HEK293 (cell line): Measurements from ENCODE around the gene SNAPC5.

ENCODE experiments used
- CTCF ChIA-PET: fragments of 350-600 bp; formaldehyde crosslinking; extraction: SDS; loops from one replicate; lab custom pipeline; 2021; ENCODE audit warnings: antibody characterized with exemption; lab: Yijun Ruan, JAX
- POLR2A ChIA-PET: fragments of 300-600 bp; formaldehyde crosslinking; extraction: SDS; loops from one replicate; lab custom pipeline; 2020; ENCODE audit warnings: antibody characterized with exemption, inconsistent platforms; lab: Yijun Ruan, JAX
- H3K27ac ChIP-seq: fragments of 200-500 bp; sonication (Bioruptor generic); 2 replicates; pipeline ENCODE4 v1.5.1; 2014; ENCODE audit warnings: low read depth, low read length, control low read depth, inconsistent platforms; ENCODE audit errors: extremely low read depth
- H3K36me3 ChIP-seq, 2 experiments: fragments of 200-500 bp in 1 of 2; sonication (Bioruptor generic) in 1 of 2; 1 replicate in 1 of 2; 2 replicates in 1 of 2; pipeline ENCODE4 v1.5.1; 2014 to 2017; ENCODE audit warnings: inconsistent platforms in 2 of 2, low read length in 2 of 2; ENCODE audit not compliant: control insufficient read depth in 2 of 2, insufficient read depth in 1 of 2
- H3K4me1 ChIP-seq: fragments of 200-500 bp; sonication (Bioruptor generic); 2 replicates; pipeline ENCODE4 v1.5.1; 2014; ENCODE audit warnings: mild to moderate bottlenecking, low read length, inconsistent platforms; ENCODE audit not compliant: control insufficient read depth, insufficient read depth
- H3K4me3 ChIP-seq: 2 replicates; pipeline ENCODE4 v1.5.1; 2011; ENCODE audit warnings: low read depth, mild to moderate bottlenecking, control low read depth, low read length, moderate library complexity
- H3K9me3 ChIP-seq: fragments of 200-500 bp; sonication (Bioruptor generic); 2 replicates; pipeline ENCODE4 v1.5.1; 2014; ENCODE audit warnings: low read depth, low read length, inconsistent platforms; ENCODE audit not compliant: control insufficient read depth, insufficient read depth
- EGR2 ChIP-seq: fragments of 450-650 bp; formaldehyde crosslinking; IDR thresholded peaks from 2 replicates; pipeline ENCODE4 v1.5.1; 2016; ENCODE audit warnings: low read depth, missing biosample characterization, missing genetic modification characterization
- HOXA7 ChIP-seq: sonication (generic); formaldehyde crosslinking; IDR thresholded peaks from 2 replicates; pipeline ENCODE4 v1.8.1; 2022; ENCODE audit warnings: missing genetic modification reagents, borderline replicate concordance
- KLF1 ChIP-seq: fragments of 450-650 bp; formaldehyde crosslinking; IDR thresholded peaks from 2 replicates; pipeline ENCODE4 v1.5.1; 2016; ENCODE audit warnings: missing biosample characterization, missing genetic modification characterization
- SP2 ChIP-seq: fragments of 450-650 bp; formaldehyde crosslinking; IDR thresholded peaks from 2 replicates; pipeline ENCODE4 v1.5.1; 2016; ENCODE audit warnings: missing biosample characterization, missing genetic modification characterization
- ZBTB7A ChIP-seq: fragments of 450-650 bp; formaldehyde crosslinking; IDR thresholded peaks from 2 replicates; pipeline ENCODE4 v1.5.1; 2016; ENCODE audit warnings: low read depth, missing biosample characterization, missing genetic modification characterization
- ZNF148 ChIP-seq: fragments of 450-650 bp; formaldehyde crosslinking; IDR thresholded peaks from 2 replicates; pipeline ENCODE4 v1.5.0; 2017; ENCODE audit warnings: missing biosample characterization, missing genetic modification characterization, borderline replicate concordance
- ZNF214 ChIP-seq: fragments of 450-650 bp; formaldehyde crosslinking; IDR thresholded peaks from 2 replicates; pipeline ENCODE4 v1.5.1; 2017; ENCODE audit warnings: missing biosample characterization, mild to moderate bottlenecking, missing genetic modification characterization, borderline replicate concordance
- ZNF341 ChIP-seq: fragments of 450-650 bp; formaldehyde crosslinking; IDR thresholded peaks from 2 replicates; pipeline ENCODE4; 2016; ENCODE audit warnings: low read depth, missing biosample characterization, missing genetic modification characterization
- ZNF423 ChIP-seq: fragments of 450-650 bp; formaldehyde crosslinking; IDR thresholded peaks from 2 replicates; pipeline ENCODE4 v1.5.1; 2016; ENCODE audit warnings: missing biosample characterization, missing genetic modification characterization
- ZNF514 ChIP-seq: fragments of 450-650 bp; formaldehyde crosslinking; IDR thresholded peaks from 2 replicates; pipeline ENCODE4 v1.5.1; 2016; ENCODE audit warnings: missing biosample characterization, missing genetic modification characterization
- ZNF529 ChIP-seq: fragments of 450-650 bp; formaldehyde crosslinking; IDR thresholded peaks from 2 replicates; pipeline ENCODE4 v1.5.1; 2017; ENCODE audit warnings: missing genetic modification characterization, missing biosample characterization; ENCODE audit not compliant: insufficient replicate concordance
- ZNF544 ChIP-seq: fragments of 450-650 bp; formaldehyde crosslinking; IDR thresholded peaks from 2 replicates; pipeline ENCODE4 v1.5.0; 2017; ENCODE audit warnings: missing biosample characterization, missing genetic modification characterization
- ZNF558 ChIP-seq: fragments of 450-650 bp; formaldehyde crosslinking; IDR thresholded peaks from 2 replicates; pipeline ENCODE4 v1.5.1; 2016; ENCODE audit warnings: missing biosample characterization, missing genetic modification characterization
- ZNF560 ChIP-seq: fragments of 450-650 bp; formaldehyde crosslinking; IDR thresholded peaks from 2 replicates; pipeline ENCODE4 v1.5.1; 2017; ENCODE audit warnings: missing biosample characterization, missing genetic modification characterization, borderline replicate concordance
- ZNF626 ChIP-seq: fragments of 450-650 bp; sonication (Bioruptor Pico); formaldehyde crosslinking; IDR thresholded peaks from 2 replicates; pipeline ENCODE4 v1.5.1; 2018; ENCODE audit warnings: missing biosample characterization, missing genetic modification characterization, inconsistent platforms
- ZNF658 ChIP-seq: fragments of 450-650 bp; formaldehyde crosslinking; IDR thresholded peaks from 2 replicates; pipeline ENCODE4; 2016; ENCODE audit warnings: missing biosample characterization, missing genetic modification characterization
- ZNF791 ChIP-seq: fragments of 450-650 bp; formaldehyde crosslinking; IDR thresholded peaks from 2 replicates; pipeline ENCODE4 v1.5.1; 2016; ENCODE audit warnings: missing biosample characterization, missing genetic modification characterization
- ZSCAN5A ChIP-seq: fragments of 450-650 bp; formaldehyde crosslinking; IDR thresholded peaks from 2 replicates; pipeline ENCODE4 v1.5.1; 2016; ENCODE audit warnings: missing biosample characterization, missing genetic modification characterization
- TF ChIP-seq, protein P1 (sequence below): fragments of 450-650 bp; formaldehyde crosslinking; IDR thresholded peaks from 2 replicates; pipeline ENCODE4 v1.5.1; 2016; ENCODE audit warnings: missing biosample characterization, missing genetic modification characterization
- TF ChIP-seq, protein P2 (sequence below): fragments of 450-650 bp; formaldehyde crosslinking; IDR thresholded peaks from 2 replicates; pipeline ENCODE4 v1.5.1; 2017; ENCODE audit warnings: missing biosample characterization, mild to moderate bottlenecking, missing genetic modification characterization, moderate library complexity
- TF ChIP-seq, protein P3 (sequence below): fragments of 450-650 bp; formaldehyde crosslinking; IDR thresholded peaks from 2 replicates; pipeline ENCODE4; 2016; ENCODE audit warnings: missing biosample characterization, missing genetic modification characterization

SNAPC5 gene

GRCh38 chr15:66452971-66453580 lies 44.5 kb downstream of the SNAPC5 start:
- POLR2A ChIA-PET: no interaction called here
- H3K27ac ChIP-seq: no peak overlapping the region
- CTCF ChIA-PET: interaction anchor here (1.0 to 1.2 kb wide), 2 partner anchors 17 to 45 kb away, joined by 4 to 5 read pairs; no protein-coding TSS in a partner anchor
- no peaks in the 10 kb centered on the region for H3K4me1 ChIP-seq
- peaks cover 2 to 8% of the 10 kb centered on the region in 2 experiments; a peak in 2 of 3 replicates for H3K36me3 ChIP-seq
- H3K4me3 ChIP-seq: no peak overlapping the region
- no peaks in the 10 kb centered on the region for H3K9me3 ChIP-seq
- TF ChIP-seq ZNF214 (tag by site-specific recombination) (no peak), ZNF558 (no peak), ZBTB7A (tag by site-specific recombination) (no peak)

DNA sequence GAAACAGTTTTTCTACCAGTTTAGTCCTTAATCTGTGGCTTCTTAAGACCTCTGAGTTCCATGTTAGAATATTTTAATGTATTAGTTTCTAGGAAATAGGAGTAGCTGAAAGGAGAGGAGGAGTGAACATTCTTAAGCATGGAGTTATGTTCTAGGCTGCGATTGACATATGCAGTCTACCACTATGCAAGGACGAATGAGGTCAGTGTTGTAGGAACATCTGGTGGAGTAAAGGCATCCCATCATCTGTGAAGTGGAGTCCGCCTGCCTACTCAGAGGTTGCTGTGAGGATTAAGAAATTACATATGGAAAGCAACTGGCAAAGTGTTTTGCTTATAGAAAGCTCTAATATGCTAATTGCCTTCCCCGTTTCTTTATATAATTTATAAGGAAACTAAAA lies 45.1 kb downstream of the SNAPC5 start:
- TF ChIP-seq EGR2 (no peak), ZNF148 (tag by site-specific recombination) (no peak), ZNF626 (tag by site-specific recombination) (no peak), ZNF560 (tag by site-specific recombination) (no peak), ZNF514 (no peak), SP2 (no peak), ZNF658 (no peak), ZNF544 (no peak), ZNF791 (tag by site-specific recombination) (no peak), ZSCAN5A (tag by site-specific recombination) (no peak), KLF1 (tag by site-specific recombination) (no peak), ZNF529 (tag by site-specific recombination) (no peak), ZNF423 (tag by site-specific recombination) (no peak), HOXA7 (no peak), ZNF341 (tag by site-specific recombination) (no peak)
- TF ChIP-seq, protein P1, sequence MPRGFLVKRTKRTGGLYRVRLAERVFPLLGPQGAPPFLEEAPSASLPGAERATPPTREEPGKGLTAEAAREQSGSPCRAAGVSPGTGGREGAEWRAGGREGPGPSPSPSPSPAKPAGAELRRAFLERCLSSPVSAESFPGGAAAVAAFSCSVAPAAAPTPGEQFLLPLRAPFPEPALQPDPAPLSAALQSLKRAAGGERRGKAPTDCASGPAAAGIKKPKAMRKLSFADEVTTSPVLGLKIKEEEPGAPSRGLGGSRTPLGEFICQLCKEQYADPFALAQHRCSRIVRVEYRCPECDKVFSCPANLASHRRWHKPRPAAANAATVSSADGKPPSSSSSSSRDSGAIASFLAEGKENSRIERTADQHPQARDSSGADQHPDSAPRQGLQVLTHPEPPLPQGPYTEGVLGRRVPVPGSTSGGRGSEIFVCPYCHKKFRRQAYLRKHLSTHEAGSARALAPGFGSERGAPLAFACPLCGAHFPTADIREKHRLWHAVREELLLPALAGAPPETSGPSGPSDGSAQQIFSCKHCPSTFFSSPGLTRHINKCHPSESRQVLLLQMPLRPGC: no peak
- TF ChIP-seq, protein P2, sequence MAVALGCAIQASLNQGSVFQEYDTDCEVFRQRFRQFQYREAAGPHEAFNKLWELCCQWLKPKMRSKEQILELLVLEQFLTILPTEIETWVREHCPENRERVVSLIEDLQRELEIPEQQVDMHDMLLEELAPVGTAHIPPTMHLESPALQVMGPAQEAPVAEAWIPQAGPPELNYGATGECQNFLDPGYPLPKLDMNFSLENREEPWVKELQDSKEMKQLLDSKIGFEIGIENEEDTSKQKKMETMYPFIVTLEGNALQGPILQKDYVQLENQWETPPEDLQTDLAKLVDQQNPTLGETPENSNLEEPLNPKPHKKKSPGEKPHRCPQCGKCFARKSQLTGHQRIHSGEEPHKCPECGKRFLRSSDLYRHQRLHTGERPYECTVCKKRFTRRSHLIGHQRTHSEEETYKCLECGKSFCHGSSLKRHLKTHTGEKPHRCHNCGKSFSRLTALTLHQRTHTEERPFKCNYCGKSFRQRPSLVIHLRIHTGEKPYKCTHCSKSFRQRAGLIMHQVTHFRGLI (tag by site-specific recombination): no peak
- TF ChIP-seq, protein P3, sequence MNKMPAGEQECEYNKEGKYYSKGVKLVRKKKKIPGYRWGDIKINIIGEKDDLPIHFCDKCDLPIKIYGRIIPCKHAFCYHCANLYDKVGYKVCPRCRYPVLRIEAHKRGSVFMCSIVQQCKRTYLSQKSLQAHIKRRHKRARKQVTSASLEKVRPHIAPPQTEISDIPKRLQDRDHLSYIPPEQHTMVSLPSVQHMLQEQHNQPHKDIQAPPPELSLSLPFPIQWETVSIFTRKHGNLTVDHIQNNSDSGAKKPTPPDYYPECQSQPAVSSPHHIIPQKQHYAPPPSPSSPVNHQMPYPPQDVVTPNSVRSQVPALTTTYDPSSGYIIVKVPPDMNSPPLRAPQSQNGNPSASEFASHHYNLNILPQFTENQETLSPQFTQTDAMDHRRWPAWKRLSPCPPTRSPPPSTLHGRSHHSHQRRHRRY: no peak
- POLR2A ChIA-PET: no interaction called here
- Histone ChIP-seq H3K36me3 (peaks cover 5 to 9% of the 10 kb centered on the region in 2 experiments; a peak in 2 of 3 replicates), H3K27ac (no peak overlapping the region), H3K4me1 (no peaks in the 10 kb centered on the region), H3K4me3 (no peak overlapping the region), H3K9me3 (no peaks in the 10 kb centered on the region)
- CTCF ChIA-PET: interaction anchor here (1.0 to 1.2 kb wide), 2 partner anchors 16 to 45 kb away, joined by 4 to 5 read pairs; no protein-coding TSS in a partner anchor
